RPMI7951 (cell line): ENCODE measurements around the gene NKAIN2. TPM values are rescaled to one million over a fixed set of nuclear protein-coding genes. Genes with fewer than 3 reads are reported as not detected.

Experiments used
- DNase-seq: peaks from one replicate; pipeline ENCODE4 v3.0.0-alpha.2; 2012; ENCODE audit warnings: low read depth
- total RNA-seq: library from RNA; depleted of rRNA; stranded (reverse); fragments of >200 nt; shearing (Covaris generic); gene quantifications from 2 replicates; pipeline ENCODE4 v1.2.3, GENCODE V29; 2014

Gene NKAIN2
- total RNA-seq, 1 experiment from 2014 or later = not detected

DNA sequence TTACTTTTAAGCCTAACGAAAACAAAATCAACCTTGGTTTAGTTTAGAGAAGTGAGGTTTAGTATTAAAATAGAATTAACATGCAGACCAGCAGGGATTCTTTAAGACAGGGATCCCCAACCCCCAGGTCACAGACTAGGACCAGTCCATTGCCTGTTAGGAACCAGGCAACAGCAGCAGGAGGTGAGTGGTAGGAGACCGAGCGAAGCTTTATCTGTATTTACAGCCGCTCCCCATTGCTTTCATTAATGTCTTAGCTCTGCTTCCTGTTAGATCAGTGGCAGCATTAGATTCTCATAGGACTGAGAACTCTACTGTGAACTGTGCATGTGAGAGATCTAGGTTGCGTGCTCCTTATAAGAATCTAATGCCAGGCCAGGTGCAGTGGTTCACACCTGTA is 225.9 kb downstream of the NKAIN2 start:
- DNase-seq = no peak

DNA sequence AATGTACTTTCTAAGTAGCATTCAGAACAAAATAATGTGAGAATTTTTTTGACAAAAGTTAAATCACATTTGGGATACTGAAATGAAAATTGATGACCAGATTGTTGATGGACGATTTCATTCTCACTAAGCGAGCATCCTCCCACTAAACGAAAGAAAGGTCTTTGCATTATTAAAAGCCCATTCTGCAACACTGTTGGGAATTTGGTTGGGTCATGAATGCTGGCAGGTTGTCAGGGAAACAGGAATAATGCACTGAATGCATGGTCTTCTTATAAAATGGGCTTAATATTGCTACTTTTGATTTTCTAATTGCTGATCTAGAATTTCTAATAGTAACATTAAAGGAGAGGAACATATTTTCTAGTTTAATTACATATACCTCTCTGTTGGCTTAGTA is 229.8 kb downstream of the NKAIN2 start:
- no peak for DNase-seq

DNA sequence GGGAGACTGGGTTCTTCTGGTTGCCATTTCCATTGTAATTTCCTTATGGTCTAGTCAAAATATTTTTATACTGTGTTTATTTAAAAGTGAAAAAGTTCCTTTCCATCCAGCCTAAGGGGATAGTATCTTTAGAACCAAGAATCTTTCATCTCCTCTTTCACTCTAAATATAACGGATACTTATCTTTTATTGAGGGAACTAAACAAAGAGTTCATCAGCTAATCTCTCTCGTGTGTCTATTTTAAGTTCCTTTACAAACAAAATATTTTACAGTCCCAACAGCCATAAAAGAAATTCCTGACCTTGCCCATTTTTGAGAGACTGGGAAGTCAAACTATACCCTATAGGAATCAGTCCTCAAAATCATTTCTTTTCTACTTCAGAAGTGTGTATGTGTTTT is 232.7 kb downstream of the NKAIN2 start:
- DNase-seq = no peak

DNA sequence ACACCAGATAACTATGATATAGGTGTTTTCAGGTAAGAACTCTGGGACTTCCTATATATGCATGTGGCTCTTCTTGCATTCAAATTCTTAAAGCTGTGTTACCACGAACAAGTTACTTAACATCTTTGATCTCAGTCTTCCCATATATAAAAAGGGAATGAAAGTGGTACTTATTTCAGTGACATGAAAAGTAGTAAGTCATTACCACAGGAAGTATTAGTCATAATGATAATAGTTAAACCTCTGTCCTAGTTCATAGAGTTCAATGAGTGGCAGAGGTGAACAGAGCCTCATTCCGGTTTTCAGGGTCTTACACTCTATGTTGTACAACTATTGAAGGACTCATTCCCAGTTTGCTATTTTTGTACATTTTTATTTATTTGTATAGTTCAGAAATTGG is 237.0 kb downstream of the NKAIN2 start:
- no peak for DNase-seq

DNA sequence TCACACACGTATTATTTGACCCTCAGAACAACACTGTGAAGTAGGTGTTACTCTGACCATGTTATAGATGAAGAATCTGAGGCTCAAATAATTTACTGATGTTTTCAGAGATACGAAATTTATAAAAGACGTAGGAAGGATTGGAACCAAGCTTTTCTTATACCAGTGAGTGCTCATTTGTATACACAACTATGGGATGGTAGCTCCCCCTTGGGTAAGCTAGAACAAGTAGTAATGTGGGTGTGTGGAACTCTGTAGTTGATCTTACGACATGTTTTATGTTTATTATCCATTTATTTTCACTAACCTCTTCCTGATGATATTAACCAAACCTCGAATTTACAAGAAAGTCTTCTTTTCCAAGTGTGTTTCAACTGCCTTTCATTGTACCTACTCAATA is 248.5 kb downstream of the NKAIN2 start:
- no peak for DNase-seq

DNA sequence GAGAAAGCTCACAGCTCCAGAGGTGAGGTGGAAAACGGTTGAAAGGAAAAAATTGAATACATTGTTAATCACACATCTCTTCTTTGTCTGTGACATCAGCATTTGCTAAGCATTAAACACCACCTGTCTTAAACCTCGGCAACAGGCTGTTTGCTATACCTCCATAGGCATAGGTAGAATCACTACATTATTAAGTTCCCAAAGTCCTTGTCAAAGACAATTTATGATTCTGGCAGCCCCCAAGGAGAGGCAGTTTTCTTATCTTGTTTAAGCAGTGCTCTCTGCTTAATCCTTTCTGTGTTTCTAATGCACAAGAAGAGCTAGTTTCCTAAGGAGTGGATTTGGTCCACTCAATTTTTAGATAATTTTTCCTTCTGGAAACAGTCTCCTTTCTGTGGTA is 249.7 kb downstream of the NKAIN2 start:
- no peak for DNase-seq

DNA sequence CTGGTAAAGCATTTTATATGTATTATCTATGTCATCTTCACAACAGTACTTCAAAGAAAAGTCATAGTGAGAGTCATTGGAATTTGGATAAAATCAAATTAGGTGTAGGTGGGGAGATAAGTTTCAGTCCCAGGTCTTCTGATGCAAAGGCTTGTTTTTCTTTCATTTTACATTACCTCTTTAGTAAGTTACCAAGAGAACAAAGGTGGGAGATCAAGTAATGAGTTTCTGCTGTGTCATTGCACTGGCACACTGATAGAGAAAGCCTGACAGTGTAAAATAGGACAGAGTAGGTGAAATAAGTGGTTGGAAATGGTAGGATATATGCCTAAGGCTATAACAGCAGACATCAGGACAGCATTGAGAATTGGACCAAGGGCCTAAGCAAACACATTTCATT is 250.4 kb downstream of the NKAIN2 start:
- no peak for DNase-seq

DNA sequence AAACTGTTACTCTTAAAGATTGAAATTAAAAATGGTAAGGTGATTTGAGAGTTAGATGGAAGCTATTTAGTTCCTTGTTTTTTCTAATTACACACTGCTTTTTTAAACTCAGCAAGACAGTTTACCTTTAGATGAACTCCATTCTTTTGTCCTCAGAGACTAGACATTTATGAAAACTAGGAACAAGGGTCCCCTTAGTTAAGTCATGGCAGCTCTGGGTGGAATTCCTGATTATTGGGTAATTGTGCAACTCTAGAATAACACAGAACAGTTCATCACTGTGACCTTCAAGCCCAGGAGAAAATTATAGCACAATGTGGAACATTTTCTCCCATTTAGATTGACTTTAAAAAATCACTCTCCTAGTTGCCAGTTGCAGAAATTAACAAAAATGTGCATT is 251.7 kb downstream of the NKAIN2 start:
- no peak for DNase-seq

DNA sequence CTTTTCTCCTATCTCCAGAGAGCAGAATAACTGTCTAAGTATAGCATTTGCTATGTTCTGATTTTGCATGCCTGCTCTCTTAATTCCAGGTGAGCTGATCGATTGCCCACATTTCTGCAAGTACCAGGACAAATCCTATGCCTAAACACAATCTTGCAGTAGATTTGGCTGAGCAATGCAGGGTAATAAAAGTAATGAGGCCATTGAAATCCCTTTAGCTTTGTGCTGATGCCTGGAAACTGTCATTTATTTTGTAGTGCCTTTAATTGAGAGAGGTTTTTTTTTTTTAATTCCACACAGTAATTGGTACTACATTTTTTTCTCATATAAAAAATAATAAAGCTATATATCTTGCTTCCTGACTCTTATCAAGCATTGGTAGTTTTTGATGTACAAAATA is 252.3 kb downstream of the NKAIN2 start:
- DNase-seq = no peak

DNA sequence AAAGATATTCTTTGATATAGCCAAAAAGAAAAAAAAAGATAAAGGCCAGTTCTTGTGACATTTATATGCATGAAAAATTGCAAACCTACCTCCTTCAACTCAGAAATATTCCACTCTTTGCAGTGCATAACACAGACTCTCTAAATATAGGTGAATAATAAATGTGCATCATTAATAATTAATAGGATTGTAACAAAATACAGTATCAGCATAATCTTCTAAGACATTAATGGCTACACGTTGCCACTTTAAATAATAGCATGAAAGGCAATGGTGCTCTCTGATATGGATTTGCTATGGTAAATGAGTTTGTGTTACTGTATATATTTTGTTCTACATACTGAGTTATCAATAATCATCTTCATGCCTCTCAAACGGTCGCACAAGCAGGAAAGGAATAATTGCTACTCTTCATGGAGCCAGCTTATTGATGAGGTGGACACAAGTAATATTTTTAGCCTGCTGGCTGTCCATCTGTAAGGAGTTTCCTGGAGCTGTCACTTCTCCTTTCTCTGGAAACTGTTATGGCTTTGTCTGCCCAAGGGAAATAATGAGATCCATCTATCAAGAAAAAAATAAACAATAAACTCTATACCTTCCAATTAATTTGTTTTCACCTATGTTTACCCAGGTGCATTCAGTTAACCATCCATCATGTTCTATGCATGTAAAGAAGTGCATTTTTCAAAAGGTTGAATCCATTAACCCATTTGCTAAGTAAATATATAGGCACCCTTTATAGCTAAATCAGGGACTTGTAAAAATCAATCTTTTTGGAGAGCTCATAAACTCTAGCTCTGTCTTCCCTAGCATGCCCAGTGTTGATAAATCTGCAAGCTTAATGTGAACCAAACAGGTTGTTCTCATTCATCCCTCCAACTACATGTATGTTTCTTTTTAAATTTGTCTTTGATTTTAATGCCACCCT is 253.0 kb downstream of the NKAIN2 start:
- DNase-seq = no peak

DNA sequence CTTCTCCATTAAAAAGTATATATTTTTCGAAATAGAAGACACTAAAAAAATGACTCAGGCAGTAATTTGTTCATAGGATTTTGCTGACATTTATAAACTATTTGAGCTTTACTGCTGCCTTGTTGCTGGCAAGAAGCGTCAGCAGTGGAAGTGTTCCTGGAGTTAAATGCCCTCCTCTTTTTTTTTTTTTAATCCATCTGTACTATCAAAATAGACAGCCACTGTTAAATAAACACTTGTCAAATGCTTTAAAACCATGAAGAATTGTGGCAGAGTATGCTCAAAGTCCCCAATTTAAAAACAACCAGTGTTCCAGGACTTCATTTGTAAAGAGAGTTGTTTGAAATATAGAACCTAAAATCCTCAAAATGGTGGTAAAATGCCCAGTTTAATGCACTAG is 253.8 kb downstream of the NKAIN2 start:
- DNase-seq = no peak

DNA sequence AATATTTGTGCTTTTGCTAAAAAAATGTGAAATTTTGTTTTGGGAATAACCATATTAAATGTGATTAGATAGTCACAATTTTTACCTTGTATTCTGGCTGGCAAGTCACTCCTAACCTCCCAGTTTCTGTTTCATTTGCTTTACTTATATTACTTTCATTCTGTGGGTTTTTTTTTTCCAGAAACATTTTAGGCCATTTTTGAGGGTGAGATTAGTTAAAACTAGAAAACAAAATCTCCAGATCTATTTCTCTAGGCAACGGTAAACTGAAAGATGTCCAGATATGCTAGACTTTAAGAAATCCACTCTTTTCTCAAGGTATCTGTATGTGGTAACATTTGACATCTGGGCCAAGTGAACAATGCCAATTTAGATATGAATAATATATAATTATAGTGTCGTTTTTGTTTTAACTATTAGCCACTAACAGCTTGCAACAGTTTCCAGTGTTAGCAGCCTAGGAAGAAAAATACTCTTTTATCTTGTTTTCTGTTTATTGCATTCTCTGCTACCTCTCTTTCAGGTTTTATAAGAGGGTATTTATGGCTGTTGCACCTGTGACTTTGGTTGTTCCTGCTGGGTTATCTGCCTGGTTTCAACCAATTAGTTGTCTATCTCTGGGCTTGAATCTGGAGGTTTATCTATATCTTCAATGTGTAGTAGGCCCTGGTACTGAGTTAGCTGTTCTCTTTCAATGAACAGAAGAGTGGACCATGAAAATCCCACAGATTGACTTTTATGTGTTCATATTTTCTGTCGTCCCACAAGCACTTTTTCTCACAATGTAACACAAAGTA is 260.9 kb downstream of the NKAIN2 start:
- DNase-seq = no peak

DNA sequence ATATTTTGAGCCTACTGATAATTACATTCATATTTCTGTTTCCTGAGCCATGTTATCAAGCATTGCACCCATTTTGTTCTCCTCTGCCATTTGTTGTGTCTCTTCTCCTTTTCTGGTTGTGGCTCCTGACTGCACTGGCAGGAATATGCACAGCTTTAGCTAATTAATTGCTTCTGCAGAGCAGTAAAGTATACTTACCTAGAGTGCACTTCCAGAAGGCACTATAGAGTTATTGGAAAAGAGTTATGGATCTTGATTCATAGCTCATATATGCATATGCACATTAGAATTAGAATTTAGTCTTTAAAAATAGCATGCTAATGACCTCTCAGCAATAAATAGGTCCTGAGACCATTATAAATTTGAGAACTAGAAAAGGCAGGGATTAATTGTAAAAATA is 262.6 kb downstream of the NKAIN2 start:
- no peak for DNase-seq

DNA sequence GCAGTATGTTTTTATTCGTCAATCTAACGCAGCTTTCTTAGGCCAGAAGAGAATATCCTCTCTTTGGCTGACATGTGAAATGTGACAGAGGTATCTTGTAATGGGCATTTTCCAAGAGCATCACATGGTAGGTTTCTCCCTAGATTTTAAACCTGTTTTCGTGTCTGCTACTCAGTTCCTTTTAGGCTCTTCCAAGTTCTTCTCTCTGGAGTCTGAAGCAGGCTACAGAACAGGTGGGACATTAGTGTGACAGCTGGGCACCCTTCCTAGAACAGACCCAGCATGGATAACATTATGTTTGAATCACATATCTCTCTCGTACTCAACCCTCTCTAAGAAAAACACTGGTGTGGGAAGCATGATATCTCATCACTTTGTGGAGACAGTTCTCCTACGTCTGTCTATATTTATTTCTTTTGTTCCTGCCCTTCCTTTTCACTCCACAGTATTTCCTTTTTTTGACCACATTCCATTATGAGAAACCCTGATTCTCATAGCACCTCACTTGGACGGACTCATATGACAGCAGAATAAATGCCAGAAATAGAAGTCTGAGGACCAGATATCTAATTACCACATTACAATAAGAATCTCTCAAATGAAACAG is 263.4 kb downstream of the NKAIN2 start:
- no peak for DNase-seq

DNA sequence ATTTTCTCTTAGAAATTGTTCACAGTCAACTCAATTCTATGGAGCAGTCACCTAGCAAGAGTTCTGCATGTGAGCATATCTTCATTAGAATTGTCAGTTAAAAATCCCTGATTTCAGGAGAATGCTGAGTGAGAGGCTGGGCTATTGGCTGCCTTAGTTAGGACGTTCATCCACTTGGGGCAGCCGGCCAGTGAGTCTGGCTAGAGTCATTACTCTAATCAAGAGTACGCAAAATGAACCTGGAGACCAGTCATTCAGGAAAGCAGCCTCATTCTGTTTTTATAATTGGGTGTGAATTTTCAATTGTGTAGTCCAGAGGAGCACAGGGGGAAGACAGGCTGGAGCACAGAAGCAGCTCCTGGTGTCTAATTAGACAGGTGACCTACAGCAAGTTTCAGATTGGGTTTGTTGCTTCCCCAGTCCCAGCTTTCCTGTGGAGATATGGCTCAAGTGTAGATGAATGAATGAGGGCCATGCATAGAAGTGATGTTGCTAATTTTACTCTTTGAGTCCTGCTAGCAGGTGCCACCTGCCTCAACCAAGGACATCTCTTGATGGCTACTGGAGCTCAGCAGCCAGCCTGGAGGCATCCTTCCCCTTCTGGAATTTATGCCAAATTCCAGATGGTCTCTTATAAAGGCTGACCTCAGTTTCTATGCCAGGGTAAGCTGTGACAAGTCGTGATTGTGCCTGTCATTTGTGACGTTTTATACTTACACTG is 265.7 kb downstream of the NKAIN2 start:
- DNase-seq = no peak

DNA sequence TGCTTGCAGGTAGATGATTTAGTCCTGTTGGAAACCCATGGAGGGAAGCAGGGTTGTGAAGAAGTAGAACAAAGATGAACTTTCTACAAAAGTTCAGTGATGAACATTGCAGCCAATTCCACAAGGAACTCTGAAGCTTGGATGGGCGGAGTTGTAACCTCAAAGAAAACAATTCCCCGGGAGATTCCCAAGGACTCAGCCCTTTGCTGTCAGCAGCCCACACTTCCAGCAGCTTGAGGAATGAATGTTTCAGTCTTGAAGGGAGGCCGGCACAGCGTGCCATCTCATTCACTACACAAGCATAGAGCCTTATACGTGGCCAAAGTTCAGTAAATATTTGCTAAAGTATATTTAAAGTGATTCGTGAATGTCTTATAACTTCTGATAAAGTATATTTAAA is 269.4 kb downstream of the NKAIN2 start:
- DNase-seq = no peak

DNA sequence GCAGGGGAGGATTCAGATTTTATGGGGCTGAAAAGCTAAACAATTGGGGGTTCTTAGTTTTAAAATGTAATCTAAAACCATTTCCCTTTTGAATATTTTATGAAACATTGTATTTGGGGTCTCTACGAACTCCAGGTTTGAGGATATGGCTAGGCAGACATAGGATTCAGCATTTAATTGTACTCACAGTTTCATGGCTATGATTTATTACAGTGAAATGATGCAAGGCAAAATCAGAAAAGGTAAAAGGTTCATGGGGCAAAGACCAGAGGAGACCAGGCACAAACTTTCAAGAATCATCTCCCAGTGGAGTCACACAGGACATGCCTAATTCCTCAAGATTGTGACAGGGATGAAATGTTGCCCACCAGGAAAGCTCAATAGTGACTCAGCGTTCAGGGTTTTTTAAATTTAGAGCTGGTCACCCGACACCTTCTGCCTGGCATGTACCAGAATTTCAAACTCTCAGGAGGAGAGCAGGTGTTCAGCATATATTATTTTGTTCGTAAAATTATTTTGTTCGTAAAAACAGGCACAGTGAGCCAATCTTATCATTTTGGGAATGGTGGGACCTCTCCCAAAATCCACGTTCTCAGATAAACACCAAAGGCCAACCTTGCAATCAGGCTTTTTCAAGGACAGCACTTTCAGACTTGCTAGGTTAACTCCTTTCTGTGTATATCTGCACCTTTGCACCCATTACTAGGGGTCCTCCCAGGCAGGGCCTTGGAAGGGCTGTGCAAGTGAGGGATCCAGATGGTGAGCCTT is 270.3 kb downstream of the NKAIN2 start:
- no peak for DNase-seq

DNA sequence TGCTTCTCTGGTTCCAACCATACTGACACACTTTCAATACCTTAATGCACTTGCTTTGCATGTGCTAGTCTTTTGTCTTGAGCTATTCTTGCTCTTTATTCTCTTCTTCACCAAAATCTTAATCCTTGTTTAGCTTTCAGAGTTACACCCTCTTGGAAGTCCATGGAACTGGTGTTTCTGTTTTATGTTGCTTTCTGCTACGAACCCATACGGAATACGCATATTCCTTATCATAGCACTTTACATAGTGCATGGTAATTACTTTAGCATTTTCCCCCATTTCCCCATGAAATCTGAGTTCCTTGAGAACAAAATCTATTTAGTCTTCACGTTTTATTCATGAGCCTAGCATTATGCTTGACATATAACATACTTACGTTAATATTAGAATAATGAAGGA is 270.9 kb downstream of the NKAIN2 start:
- DNase-seq = no peak

DNA sequence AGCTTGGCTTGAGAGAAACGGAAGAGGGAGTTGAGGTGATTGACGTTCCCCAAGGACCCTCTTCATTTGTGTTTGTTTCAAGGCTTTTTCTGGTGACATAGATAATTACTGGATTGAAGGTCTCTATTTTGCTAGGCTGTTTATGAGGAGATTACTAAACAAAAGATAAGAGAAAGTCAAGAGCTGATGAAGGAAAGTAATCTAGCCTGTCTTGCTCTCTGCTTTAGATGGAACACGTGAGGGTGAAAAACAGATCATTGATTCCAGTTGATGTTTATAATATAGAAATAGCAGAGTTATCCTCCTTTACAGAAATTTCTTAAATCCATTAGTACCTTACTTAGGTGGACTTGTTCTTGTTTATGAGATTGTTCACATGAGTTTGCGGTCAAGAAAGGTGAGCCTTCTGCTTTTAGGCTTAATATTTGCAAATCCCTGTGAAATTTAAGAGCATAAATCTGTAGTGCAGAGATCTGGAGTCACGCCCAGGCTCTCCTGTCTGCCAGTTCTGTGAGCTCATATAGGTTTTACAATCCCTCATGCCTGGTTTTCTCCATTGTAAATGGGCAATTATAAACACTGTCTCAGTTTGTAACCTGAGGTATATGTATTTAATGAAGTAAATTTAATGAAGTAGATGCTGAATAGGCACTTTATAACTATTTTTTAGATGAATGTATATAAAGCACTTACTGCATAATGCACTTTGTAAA is 272.8 kb downstream of the NKAIN2 start:
- DNase-seq = no peak

DNA sequence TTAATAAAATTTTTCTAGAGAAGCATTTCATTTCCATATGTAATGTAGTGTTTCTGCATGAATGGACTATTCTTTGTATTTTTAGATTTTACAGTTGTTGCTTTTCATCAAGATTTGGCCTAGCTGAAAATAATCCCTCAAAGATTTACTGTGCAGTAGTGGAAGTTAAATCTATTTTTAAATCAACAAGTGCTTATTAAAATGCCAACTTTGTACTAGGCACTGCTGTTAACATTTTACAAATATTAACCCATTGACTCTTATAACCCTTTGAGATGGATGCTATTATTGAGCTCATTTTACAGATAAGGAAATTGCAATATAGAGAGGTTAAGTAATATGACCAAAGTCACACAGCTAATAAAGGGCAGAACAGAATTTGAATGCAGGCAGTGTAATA is 274.5 kb downstream of the NKAIN2 start:
- no peak for DNase-seq

DNA sequence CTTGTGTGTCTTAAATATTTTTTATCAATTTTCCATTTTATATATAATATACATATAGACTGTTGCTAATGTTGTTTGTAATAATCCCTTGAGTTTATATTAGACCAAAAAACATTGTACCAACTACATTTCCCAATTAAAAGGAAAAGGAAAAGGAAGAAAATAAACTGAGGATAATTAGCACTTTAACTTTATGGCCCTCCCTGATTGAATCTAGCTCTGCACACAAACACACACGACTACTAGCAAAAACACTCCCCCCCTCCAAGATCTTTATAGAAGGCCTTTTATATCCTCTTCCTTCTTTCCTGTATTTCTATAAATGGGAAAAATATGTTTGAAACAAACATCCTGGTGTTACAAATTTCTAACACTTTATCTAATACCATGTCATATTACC is 276.8 kb downstream of the NKAIN2 start:
- no peak for DNase-seq
